ENCODE results near the gene HCFC2. TPM values are rescaled to one million over a fixed set of nuclear protein-coding genes. Genes with fewer than 3 reads are reported as not detected.

HCFC2 gene
- total RNA-seq, 1 experiment from 2014 or later: 9.4 TPM

GRCh38 chr12:104042580-104042979 is 21.8 kb upstream of the HCFC2 start:
- H3K27me3 Mint-ChIP-seq (ENCODE audit: unreplicated experiment): peaks cover 16% of the 10 kb centered on the region
- intact Hi-C loops (cut with micrococcal nuclease; ENCODE audit: unreplicated experiment): no loop called here
- H3K4me1 Mint-ChIP-seq (ENCODE audit: low read depth, unreplicated experiment): peaks cover 17% of the 10 kb centered on the region
- TF ChIP-seq, protein P1, sequence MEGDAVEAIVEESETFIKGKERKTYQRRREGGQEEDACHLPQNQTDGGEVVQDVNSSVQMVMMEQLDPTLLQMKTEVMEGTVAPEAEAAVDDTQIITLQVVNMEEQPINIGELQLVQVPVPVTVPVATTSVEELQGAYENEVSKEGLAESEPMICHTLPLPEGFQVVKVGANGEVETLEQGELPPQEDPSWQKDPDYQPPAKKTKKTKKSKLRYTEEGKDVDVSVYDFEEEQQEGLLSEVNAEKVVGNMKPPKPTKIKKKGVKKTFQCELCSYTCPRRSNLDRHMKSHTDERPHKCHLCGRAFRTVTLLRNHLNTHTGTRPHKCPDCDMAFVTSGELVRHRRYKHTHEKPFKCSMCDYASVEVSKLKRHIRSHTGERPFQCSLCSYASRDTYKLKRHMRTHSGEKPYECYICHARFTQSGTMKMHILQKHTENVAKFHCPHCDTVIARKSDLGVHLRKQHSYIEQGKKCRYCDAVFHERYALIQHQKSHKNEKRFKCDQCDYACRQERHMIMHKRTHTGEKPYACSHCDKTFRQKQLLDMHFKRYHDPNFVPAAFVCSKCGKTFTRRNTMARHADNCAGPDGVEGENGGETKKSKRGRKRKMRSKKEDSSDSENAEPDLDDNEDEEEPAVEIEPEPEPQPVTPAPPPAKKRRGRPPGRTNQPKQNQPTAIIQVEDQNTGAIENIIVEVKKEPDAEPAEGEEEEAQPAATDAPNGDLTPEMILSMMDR (IDR thresholded peaks at IDR 0.05; ENCODE audit: unreplicated experiment): no peak
- no peak overlapping the region for H3K4me3 Mint-ChIP-seq (ENCODE audit: low read depth, unreplicated experiment)
- H3K27ac Mint-ChIP-seq (ENCODE audit: unreplicated experiment): no peak overlapping the region
- no peak for DNase-seq
- no peaks in the 10 kb centered on the region for H3K9me3 Mint-ChIP-seq (ENCODE audit: low read depth, unreplicated experiment)
- CTCF ChIA-PET: interaction anchor here (0.6 kb wide), 1 partner anchor 76 kb away, joined by 3 read pairs; no protein-coding TSS in a partner anchor
- no peaks in the 10 kb centered on the region for H3K36me3 Mint-ChIP-seq (ENCODE audit: insufficient read depth, unreplicated experiment)
- BruUV-seq (replicated peaks): no TSS peak

DNA sequence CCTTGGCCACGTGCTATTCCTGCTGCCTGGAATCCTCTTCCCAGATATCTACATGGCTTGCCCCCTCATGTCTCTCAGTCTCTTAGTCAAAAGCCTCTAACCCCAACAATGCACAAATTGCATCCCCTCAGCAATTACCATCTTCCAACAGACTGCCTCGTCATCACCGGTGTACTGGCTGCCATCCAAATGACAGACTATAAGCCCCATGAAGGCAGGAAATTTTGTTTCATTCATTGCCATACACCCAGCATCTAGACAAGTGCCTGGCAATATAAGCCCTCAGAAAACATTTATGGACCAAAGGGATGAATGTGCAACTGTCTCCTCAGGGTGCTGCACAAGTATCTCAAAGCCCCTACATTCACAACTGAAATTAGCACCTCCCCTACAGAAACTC is 20.2 kb upstream of the HCFC2 start:
- no peaks in the 10 kb centered on the region for H3K36me3 Mint-ChIP-seq (ENCODE audit: insufficient read depth, unreplicated experiment)
- TF ChIP-seq, protein P1 (IDR thresholded peaks at IDR 0.05; ENCODE audit: unreplicated experiment): no peak
- no peak overlapping the region for H3K27ac Mint-ChIP-seq (ENCODE audit: unreplicated experiment)
- CTCF ChIA-PET: no interaction called here
- no peaks in the 10 kb centered on the region for H3K9me3 Mint-ChIP-seq (ENCODE audit: low read depth, unreplicated experiment)
- intact Hi-C loops (cut with micrococcal nuclease; ENCODE audit: unreplicated experiment): no loop called here
- peaks cover 12% of the 10 kb centered on the region for H3K27me3 Mint-ChIP-seq (ENCODE audit: unreplicated experiment)
- H3K4me1 Mint-ChIP-seq (ENCODE audit: low read depth, unreplicated experiment): peaks cover 17% of the 10 kb centered on the region
- no TSS peak for BruUV-seq (replicated peaks)
- H3K4me3 Mint-ChIP-seq (ENCODE audit: low read depth, unreplicated experiment): no peak overlapping the region
- DNase-seq: no peak

DNA sequence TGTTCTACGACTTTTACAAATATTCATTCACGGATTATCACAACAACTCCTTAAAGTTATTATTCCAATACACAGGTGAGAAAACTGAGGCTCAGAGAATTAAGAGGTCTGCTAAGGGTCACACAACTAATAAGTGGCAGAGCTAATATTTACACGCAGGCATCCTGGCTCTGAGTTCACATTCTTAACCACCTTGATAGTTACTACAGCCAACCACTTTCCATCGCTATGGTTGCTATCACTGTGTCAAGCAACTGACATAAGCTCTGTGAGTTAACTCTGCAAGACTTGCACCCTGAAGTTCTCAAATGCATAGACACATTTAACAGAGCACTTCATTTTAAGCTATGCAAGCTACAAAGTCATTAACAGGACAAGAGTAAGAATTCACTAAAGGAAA is 18.0 kb upstream of the HCFC2 start:
- Mint-ChIP-seq H3K9me3 (ENCODE audit: low read depth, unreplicated experiment) (no peaks in the 10 kb centered on the region), H3K36me3 (ENCODE audit: insufficient read depth, unreplicated experiment) (no peaks in the 10 kb centered on the region), H3K27ac (ENCODE audit: unreplicated experiment) (no peak overlapping the region), H3K4me3 (ENCODE audit: low read depth, unreplicated experiment) (no peak overlapping the region), H3K27me3 (ENCODE audit: unreplicated experiment) (peaks cover 28% of the 10 kb centered on the region), H3K4me1 (ENCODE audit: low read depth, unreplicated experiment) (peaks cover 24% of the 10 kb centered on the region)
- CTCF ChIA-PET: interaction anchor here (1.0 kb wide), 1 partner anchor 24 kb away, joined by 3 read pairs; no protein-coding TSS in a partner anchor
- TF ChIP-seq, protein P1 (IDR thresholded peaks at IDR 0.05; ENCODE audit: unreplicated experiment): no peak
- intact Hi-C loops (cut with micrococcal nuclease; ENCODE audit: unreplicated experiment): no loop called here
- DNase-seq: no peak
- BruUV-seq (replicated peaks): no TSS peak

GRCh38 chr12:104048162-104048561 is 16.2 kb upstream of the HCFC2 start:
- H3K36me3 Mint-ChIP-seq (ENCODE audit: insufficient read depth, unreplicated experiment): no peaks in the 10 kb centered on the region
- H3K27ac Mint-ChIP-seq (ENCODE audit: unreplicated experiment): no peak overlapping the region
- peaks cover 24% of the 10 kb centered on the region for H3K4me1 Mint-ChIP-seq (ENCODE audit: low read depth, unreplicated experiment)
- DNase-seq: no peak
- intact Hi-C loops (cut with micrococcal nuclease; ENCODE audit: unreplicated experiment): no loop called here
- no TSS peak for BruUV-seq (replicated peaks)
- TF ChIP-seq, protein P1 (IDR thresholded peaks at IDR 0.05; ENCODE audit: unreplicated experiment): no peak
- no peaks in the 10 kb centered on the region for H3K9me3 Mint-ChIP-seq (ENCODE audit: low read depth, unreplicated experiment)
- H3K27me3 Mint-ChIP-seq (ENCODE audit: unreplicated experiment): peaks cover 32% of the 10 kb centered on the region
- CTCF ChIA-PET: interaction anchor here (0.6 kb wide), 1 partner anchor 56 kb away, joined by 3 read pairs; no protein-coding TSS in a partner anchor
- H3K4me3 Mint-ChIP-seq (ENCODE audit: low read depth, unreplicated experiment): no peak overlapping the region

Data from Calu3 (cell line).